Smooth muscle cell (in vitro differentiated cells): ENCODE results near the gene DIP2B. TPM values are rescaled to one million over a fixed set of nuclear protein-coding genes. Genes with fewer than 3 reads are reported as not detected.

Experiments used
- DNase-seq: peaks from one replicate; lab custom pipeline; 2025; ENCODE audit not compliant: unreplicated experiment; lab: John Stamatoyannopoulos, UW
- H2AFZ ChIP-seq: fragments of 200-600 bp; sonication (generic); 2 replicates; pipeline ENCODE4 v1.6.0; 2016; ENCODE audit warnings: antibody characterized with exemption, low read depth, mild to moderate bottlenecking
- H3F3A ChIP-seq: fragments of 200-600 bp; sonication (generic); 2 replicates; pipeline ENCODE4 v1.6.0; 2017; ENCODE audit warnings: antibody characterized with exemption, low read depth
- H3K27ac ChIP-seq: fragments of 200-600 bp; sonication (generic); 2 replicates; pipeline ENCODE4 v1.5.1; 2016; ENCODE audit warnings: low read depth, mild to moderate bottlenecking
- H3K27me3 ChIP-seq: fragments of 200-600 bp; sonication (generic); 2 replicates; pipeline ENCODE4 v1.6.1; 2016; ENCODE audit warnings: low read depth, mild to moderate bottlenecking
- H3K36me3 ChIP-seq: fragments of 200-600 bp; sonication (generic); 2 replicates; pipeline ENCODE4 v1.5.1; 2016; ENCODE audit warnings: low read depth
- H3K4me1 ChIP-seq: fragments of 200-600 bp; sonication (generic); 2 replicates; pipeline ENCODE4 v1.5.1; 2016; ENCODE audit warnings: low read depth
- H3K4me2 ChIP-seq: fragments of 200-600 bp; sonication (generic); 2 replicates; pipeline ENCODE4 v1.6.0; 2016; ENCODE audit warnings: mild to moderate bottlenecking
- H3K4me3 ChIP-seq: fragments of 200-600 bp; sonication (generic); 2 replicates; pipeline ENCODE4 v1.5.1; 2016; ENCODE audit warnings: mild to moderate bottlenecking
- H3K79me2 ChIP-seq: fragments of 200-600 bp; sonication (generic); 2 replicates; pipeline ENCODE4 v1.6.0; 2016; ENCODE audit warnings: low read depth, mild to moderate bottlenecking
- H3K9ac ChIP-seq: fragments of 200-600 bp; sonication (generic); 2 replicates; pipeline ENCODE4 v1.6.0; 2016; ENCODE audit warnings: low read depth
- H3K9me3 ChIP-seq: fragments of 200-600 bp; sonication (generic); replicated peaks from 2 replicates; pipeline ENCODE4 v1.5.1; 2016; ENCODE audit warnings: low read depth
- H4K20me1 ChIP-seq: fragments of 200-600 bp; sonication (generic); 2 replicates; pipeline ENCODE4 v1.6.0; 2016; ENCODE audit warnings: low read depth
- CTCF ChIP-seq: fragments of 200-600 bp; sonication (generic); IDR thresholded peaks from 2 replicates; pipeline ENCODE4 v1.5.1; 2017; ENCODE audit warnings: borderline replicate concordance, mild to moderate bottlenecking, antibody characterized with exemption; ENCODE audit not compliant: insufficient read depth, poor library complexity, severe bottlenecking
- WGBS: methylation state at CpG from one replicate; pipeline ENCODE4 v1.1.7; 2016; ENCODE audit warnings: low lambda C conversion rate; 5-methylcytosine and 5-hydroxymethylcytosine counted together
- polyA plus RNA-seq: library from polyadenylated mRNA; unstranded; fragments of >200 nt; fragmentation: Nextera tagmentation; extraction: Ambion mirVana; gene quantifications from 2 replicates; pipeline ENCODE4 v1.2.1, GENCODE V29; 2016
- total RNA-seq: library from RNA; depleted of rRNA; stranded (reverse); fragments of >200 nt; gene quantifications from 2 replicates; pipeline ENCODE4 v1.2.3, GENCODE V29; 2014

The DIP2B gene
- total and polyA plus RNA-seq, 2 experiments from 2014 or later, result 5.8 to 35.2 TPM

DNA sequence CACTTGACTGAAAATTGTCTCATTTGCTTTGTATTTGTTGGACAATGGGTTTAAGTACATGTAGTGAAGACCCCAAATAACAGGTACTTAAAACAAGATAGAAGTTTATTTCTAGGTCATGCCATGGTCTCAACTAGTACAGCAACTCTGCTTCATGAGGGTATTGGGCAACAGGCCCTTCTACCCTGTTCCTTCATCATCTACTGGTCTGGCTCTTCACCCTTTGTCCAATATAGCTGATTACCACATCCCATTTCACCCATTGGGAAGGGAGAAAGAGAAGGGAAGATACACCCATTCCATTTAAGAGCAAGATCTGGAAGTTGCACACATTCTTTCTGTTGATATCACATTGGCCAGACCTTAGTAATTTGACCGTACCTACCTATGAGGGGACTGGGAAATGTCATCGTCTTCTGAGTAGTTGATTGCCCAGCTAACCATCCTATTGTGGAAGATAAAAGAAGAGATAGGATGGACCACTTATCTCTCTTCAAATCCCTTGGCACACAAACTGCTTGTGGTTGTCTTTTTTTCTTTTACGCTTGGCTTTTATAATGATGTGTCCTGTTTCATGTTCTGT, 104.6 kb downstream of the DIP2B start:
- H3F3A ChIP-seq, result peaks cover 15% of the 10 kb centered on the region
- H3K79me2 ChIP-seq, result peaks cover 66% of the 10 kb centered on the region
- peaks cover 17% of the 10 kb centered on the region for H3K4me1 ChIP-seq
- H3K36me3 ChIP-seq, result no peaks in the 10 kb centered on the region
- no peaks in the 10 kb centered on the region for H3K9me3 ChIP-seq
- no peak overlapping the region for H3K27ac ChIP-seq
- 60% methylated on average over 3 of the region's 3 CpGs for WGBS
- no peaks in the 10 kb centered on the region for H4K20me1 ChIP-seq
- H3K4me2 ChIP-seq, result no peak overlapping the region
- H3K9ac ChIP-seq, result no peak overlapping the region
- H3K4me3 ChIP-seq, result no peak overlapping the region
- DNase-seq, result no peak
- H3K27me3 ChIP-seq, result no peaks in the 10 kb centered on the region
- TF ChIP-seq CTCF, result no peak
- H2AFZ ChIP-seq, result no peak overlapping the region

- H3K4me1 ChIP-seq, result peaks cover 24% of the 10 kb centered on the region
- H3K27me3 ChIP-seq, result no peaks in the 10 kb centered on the region
- no peak overlapping the region for H3K27ac ChIP-seq
- peaks cover 15% of the 10 kb centered on the region for H3F3A ChIP-seq
- DNase-seq, result no peak
- H3K36me3 ChIP-seq, result no peaks in the 10 kb centered on the region
- no peak overlapping the region for H3K4me3 ChIP-seq
- peaks cover 61% of the 10 kb centered on the region for H3K79me2 ChIP-seq
- no peaks in the 10 kb centered on the region for H4K20me1 ChIP-seq
- H3K4me2 ChIP-seq, result no peak overlapping the region
- TF ChIP-seq CTCF, result no peak
- H2AFZ ChIP-seq, result no peak overlapping the region
- WGBS, result 100% methylated on average over 1 of the region's 1 CpG
- H3K9me3 ChIP-seq, result no peaks in the 10 kb centered on the region
- H3K9ac ChIP-seq, result no peak overlapping the region
Observed at GRCh38 chr12:50610171-50610570, 105.4 kb downstream of the DIP2B start.

DNA sequence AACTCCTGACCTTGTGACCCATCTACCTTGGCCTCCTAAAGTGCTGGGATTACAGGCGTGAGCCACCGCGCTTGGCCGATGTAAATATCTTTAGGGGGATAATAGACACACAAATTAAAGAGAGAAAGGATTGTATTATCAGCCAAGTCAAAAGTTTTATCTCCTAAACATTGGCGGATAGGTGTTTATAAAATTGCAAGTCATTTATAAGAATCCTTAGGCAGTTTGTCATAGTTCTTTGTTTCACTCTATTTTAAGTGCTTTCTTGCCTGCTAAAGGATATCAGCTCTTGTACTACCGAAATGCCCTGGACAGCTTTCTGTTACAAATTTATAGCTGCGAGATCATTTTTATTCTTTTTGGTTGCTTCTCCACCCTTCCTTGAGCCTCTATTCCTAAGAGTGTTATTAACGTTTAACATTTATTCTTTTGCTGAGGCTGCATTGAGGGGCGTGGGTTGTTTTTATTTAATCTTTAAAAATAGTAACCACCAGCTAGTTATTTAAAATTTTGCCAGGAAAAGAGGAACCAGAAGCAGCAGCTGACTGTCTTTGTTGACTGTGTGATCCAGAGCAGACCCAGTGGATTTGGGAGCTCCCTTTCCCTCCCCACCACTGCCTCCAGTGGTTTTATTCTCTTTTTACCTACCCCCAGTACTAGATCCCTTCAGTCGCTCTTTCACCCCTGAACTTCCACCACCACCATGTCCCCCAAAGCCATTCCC, 106.4 kb downstream of the DIP2B start:
- H3K9ac ChIP-seq, result no peak overlapping the region
- H3K27me3 ChIP-seq, result no peaks in the 10 kb centered on the region
- H3K4me1 ChIP-seq, result peaks cover 33% of the 10 kb centered on the region
- H3F3A ChIP-seq, result peaks cover 18% of the 10 kb centered on the region
- H3K27ac ChIP-seq, result peak overlapping the region; percentile 4
- no peak for DNase-seq
- no peaks in the 10 kb centered on the region for H3K9me3 ChIP-seq
- H3K4me3 ChIP-seq, result no peak overlapping the region
- WGBS, result 82% methylated on average over 10 of the region's 10 CpGs
- H4K20me1 ChIP-seq, result no peaks in the 10 kb centered on the region
- peak overlapping the region; percentile 1 for H3K4me2 ChIP-seq
- H3K79me2 ChIP-seq, result peaks cover 51% of the 10 kb centered on the region
- H2AFZ ChIP-seq, result no peak overlapping the region
- TF ChIP-seq CTCF, result no peak
- H3K36me3 ChIP-seq, result no peaks in the 10 kb centered on the region

DNA sequence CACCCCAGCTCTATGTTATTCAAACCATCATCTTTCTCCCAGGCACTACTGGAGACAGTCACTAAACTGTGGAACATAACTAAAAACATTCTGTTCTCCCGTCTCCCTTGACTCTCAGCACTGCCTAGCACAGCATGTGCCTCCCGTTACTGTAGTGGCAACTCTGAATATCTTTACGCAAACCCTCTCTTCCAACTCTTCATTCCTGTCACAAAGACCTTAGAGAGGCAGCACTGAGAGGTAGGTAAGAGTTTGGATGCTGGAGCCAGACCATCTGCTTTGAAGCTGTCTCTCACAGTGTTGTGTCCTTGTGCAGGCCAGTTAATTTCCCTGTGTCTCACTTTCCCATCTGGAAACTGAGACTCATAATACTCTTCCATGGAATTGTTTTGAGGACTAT, 108.1 kb downstream of the DIP2B start:
- H3K4me1 ChIP-seq, result peaks cover 40% of the 10 kb centered on the region
- no peaks in the 10 kb centered on the region for H3K9me3 ChIP-seq
- TF ChIP-seq CTCF, result no peak
- H3F3A ChIP-seq, result peaks cover 18% of the 10 kb centered on the region
- no peak overlapping the region for H3K9ac ChIP-seq
- peaks cover 41% of the 10 kb centered on the region for H3K79me2 ChIP-seq
- H3K4me3 ChIP-seq, result no peak overlapping the region
- no peak overlapping the region for H2AFZ ChIP-seq
- H3K4me2 ChIP-seq, result peak overlapping the region; percentile 71
- DNase-seq, result no peak
- H4K20me1 ChIP-seq, result no peaks in the 10 kb centered on the region
- no peaks in the 10 kb centered on the region for H3K27me3 ChIP-seq
- 67% methylated on average over 3 of the region's 3 CpGs for WGBS
- peak overlapping the region; percentile 97 for H3K27ac ChIP-seq
- no peaks in the 10 kb centered on the region for H3K36me3 ChIP-seq
